Measurements from ENCODE around the gene CSF1R. TPM values are rescaled to one million over a fixed set of nuclear protein-coding genes. Genes with fewer than 3 reads are reported as not detected.
A peak's percentile ranks its signal among the peaks of the same experiment; 100 is the strongest.

Gene CSF1R
- total and polyA plus RNA-seq, 7 donors: 1.2 to 20.0 (median 4.2) TPM

- Histone ChIP-seq H3K9me3 (no peaks in the 10 kb centered on the region), H3K4me3 (no peak overlapping the region), H3K27me3 (ENCODE audit: insufficient read depth in 3 of 3, low read length in 2 of 3) (no peaks in the 10 kb centered on the region), H3K27ac (no peak overlapping the region), H3K36me3 (ENCODE audit: insufficient read depth in 1 of 2, low read depth in 1 of 2) (peaks cover 30 to 97% of the 10 kb centered on the region in 2 donors), H3K4me1 (peaks cover 32% of the 10 kb centered on the region)
- ATAC-seq (no peak), DNase-seq (no peak)
- 78 to 95% (median 84%) methylated on average over 7 of the region's 7 CpGs for WGBS, 3 donors
- intact Hi-C loops (cut with DNase I): no loop called here
- no peak for TF ChIP-seq CTCF (IDR thresholded peaks at IDR 0.05)
Measured at GRCh38 chr5:150044712-150045111, 41.6 kb downstream of the CSF1R start.

- ATAC-seq: peak in 1 of 4 donors; percentile 2
- DNase-seq: no peak
- peaks cover 32% of the 10 kb centered on the region for H3K4me1 ChIP-seq
- intact Hi-C loops (cut with DNase I): no loop called here
- no peak for TF ChIP-seq CTCF (IDR thresholded peaks at IDR 0.05)
- no peak overlapping the region for H3K4me3 ChIP-seq
- peaks cover 26 to 97% of the 10 kb centered on the region in 2 donors for H3K36me3 ChIP-seq (ENCODE audit: insufficient read depth in 1 of 2, low read depth in 1 of 2)
- no peak overlapping the region for H3K27ac ChIP-seq
- H3K27me3 ChIP-seq (ENCODE audit: insufficient read depth in 3 of 3, low read length in 2 of 3): no peaks in the 10 kb centered on the region
- no peaks in the 10 kb centered on the region for H3K9me3 ChIP-seq
Measured at GRCh38 chr5:150044329-150044681, 42.0 kb downstream of the CSF1R start.

- no peak overlapping the region for H3K27ac ChIP-seq
- DNase-seq (peak in 1 of 2 donors; percentile 36), ATAC-seq (peak; percentile 49 to 79 (median 66))
- no peak for TF ChIP-seq CTCF (IDR thresholded peaks at IDR 0.05)
- H3K27me3 ChIP-seq (ENCODE audit: insufficient read depth in 3 of 3, low read length in 2 of 3): no peaks in the 10 kb centered on the region
- no peak overlapping the region for H3K4me3 ChIP-seq
- intact Hi-C loops (cut with DNase I): no loop called here
- peaks cover 32% of the 10 kb centered on the region for H3K4me1 ChIP-seq
- peaks cover 24 to 97% of the 10 kb centered on the region in 2 donors for H3K36me3 ChIP-seq (ENCODE audit: insufficient read depth in 1 of 2, low read depth in 1 of 2)
- 35 to 68% (median 47%) methylated on average over 4 of the region's 4 CpGs for WGBS, 3 donors
- no peaks in the 10 kb centered on the region for H3K9me3 ChIP-seq
Measured at GRCh38 chr5:150043657-150044328, 42.6 kb downstream of the CSF1R start.

GRCh38 chr5:150042459-150042858 lies 43.9 kb downstream of the CSF1R start:
- peaks cover 22 to 97% of the 10 kb centered on the region in 2 donors for H3K36me3 ChIP-seq (ENCODE audit: insufficient read depth in 1 of 2, low read depth in 1 of 2)
- no peaks in the 10 kb centered on the region for H3K27me3 ChIP-seq (ENCODE audit: insufficient read depth in 3 of 3, low read length in 2 of 3)
- WGBS, 3 donors: 33 to 48% (median 41%) methylated on average over 3 of the region's 3 CpGs
- no peak for TF ChIP-seq CTCF (IDR thresholded peaks at IDR 0.05)
- DNase-seq (no peak), ATAC-seq (peak; percentile 78 to 91 (median 89))
- intact Hi-C loops (cut with DNase I): no loop called here
- H3K4me1 ChIP-seq: peaks cover 32% of the 10 kb centered on the region
- H3K4me3 ChIP-seq: no peak overlapping the region
- no peaks in the 10 kb centered on the region for H3K9me3 ChIP-seq
- peak overlapping the region; percentile 34 for H3K27ac ChIP-seq

GRCh38 chr5:150038547-150038946 lies 47.8 kb downstream of the CSF1R start:
- WGBS, 3 donors: 43 to 68% (median 44%) methylated on average over 2 of the region's 2 CpGs
- no peak overlapping the region for H3K4me3 ChIP-seq
- TF ChIP-seq CTCF (IDR thresholded peaks at IDR 0.05): no peak
- intact Hi-C loops (cut with DNase I): no loop called here
- H3K27me3 ChIP-seq (ENCODE audit: insufficient read depth in 3 of 3, low read length in 2 of 3): no peaks in the 10 kb centered on the region
- H3K4me1 ChIP-seq: peaks cover 35% of the 10 kb centered on the region
- H3K27ac ChIP-seq: no peak overlapping the region
- peaks cover 36 to 93% of the 10 kb centered on the region in 2 donors for H3K36me3 ChIP-seq (ENCODE audit: insufficient read depth in 1 of 2, low read depth in 1 of 2)
- no peak for DNase-seq
- ATAC-seq: no peak
- no peaks in the 10 kb centered on the region for H3K9me3 ChIP-seq

Data from psoas muscle (tissue), 8 donors.